WTC11 (cell line): ENCODE results near the gene FIZ1. TPM values are rescaled to one million over a fixed set of nuclear protein-coding genes. Genes with fewer than 3 reads are reported as not detected.

Experiments
- ATAC-seq: fragments of 200-7000 bp; cut with Tn5 transposase; 2 replicates; pipeline ENCODE4 v1.10.0; 2021; ENCODE audit warnings: mild to moderate bottlenecking, moderate library complexity
- CTCF ChIA-PET: fragments of 300-600 bp; sonication (Branson Sonifier 250); formaldehyde crosslinking; loops from one replicate; lab custom pipeline; 2021; ENCODE audit warnings: antibody characterized with exemption; lab: Charles Lee
- POLR2A ChIA-PET: fragments of 350-600 bp; sonication (Branson Sonifier 250); formaldehyde crosslinking; loops from one replicate; lab custom pipeline; 2021; ENCODE audit warnings: antibody characterized with exemption; lab: Charles Lee
- DNase-seq: peaks from one replicate; pipeline ENCODE4 v3.0.0; 2021; ENCODE audit warnings: low spot score
- H3K27ac Mint-ChIP-seq: 2 replicates; pipeline ENCODE4 v1.8.0; 2021; ENCODE audit warnings: mixed read lengths
- H3K27me3 Mint-ChIP-seq: 2 replicates; pipeline ENCODE4 v1.8.0; 2021; ENCODE audit warnings: low read depth, mild to moderate bottlenecking, moderate library complexity, mixed read lengths
- H3K36me3 Mint-ChIP-seq: 2 replicates; pipeline ENCODE4 v1.8.0; 2021; ENCODE audit warnings: mixed read lengths
- H3K4me1 Mint-ChIP-seq: 2 replicates; pipeline ENCODE4 v1.8.0; 2022; ENCODE audit warnings: mixed read lengths
- H3K4me3 Mint-ChIP-seq: 2 replicates; pipeline ENCODE4 v1.8.0; 2021; ENCODE audit warnings: mild to moderate bottlenecking, moderate library complexity, mixed read lengths
- H3K9me3 Mint-ChIP-seq: 2 replicates; pipeline ENCODE4 v1.8.0; 2021; ENCODE audit warnings: mixed read lengths
- FOXK1 ChIP-seq: sonication (generic); formaldehyde crosslinking; IDR thresholded peaks from 2 replicates; pipeline ENCODE4 v1.8.0; 2022; ENCODE audit warnings: mild to moderate bottlenecking, moderate library complexity, missing genetic modification reagents
- IRF1 ChIP-seq: sonication (generic); formaldehyde crosslinking; IDR thresholded peaks from 2 replicates; pipeline ENCODE4 v1.8.0; 2023; ENCODE audit warnings: missing genetic modification reagents
- JUN ChIP-seq: sonication (generic); formaldehyde crosslinking; IDR thresholded peaks from 2 replicates; pipeline ENCODE4 v1.8.0; 2023; ENCODE audit warnings: mild to moderate bottlenecking, missing genetic modification reagents
- ZBTB21 ChIP-seq: sonication (generic); formaldehyde crosslinking; IDR thresholded peaks from 2 replicates; pipeline ENCODE4 v1.8.1; 2023; ENCODE audit warnings: mild to moderate bottlenecking, missing genetic modification reagents, borderline replicate concordance
- ZNF121 ChIP-seq: sonication (generic); formaldehyde crosslinking; IDR thresholded peaks from 2 replicates; pipeline ENCODE4 v1.8.0; 2023; ENCODE audit warnings: missing genetic modification reagents
- total RNA-seq: library from RNA; stranded (reverse); gene quantifications from 3 replicates; pipeline ENCODE4 v1.2.3, GENCODE V29; 2021
- TF ChIP-seq, protein P1 (sequence below): sonication (generic); formaldehyde crosslinking; IDR thresholded peaks from 2 replicates; pipeline ENCODE4 v1.8.0; 2023; ENCODE audit warnings: missing genetic modification reagents, mild to moderate bottlenecking, borderline replicate concordance
- TF ChIP-seq, protein P2 (sequence below): fragments of 250-450 bp; sonication (Bioruptor Pico); IDR thresholded peaks from 2 replicates; pipeline ENCODE4 v2.1.2; 2022; ENCODE audit warnings: mild to moderate bottlenecking, moderate library complexity
- TF ChIP-seq, protein P3 (sequence below): sonication (generic); formaldehyde crosslinking; IDR thresholded peaks from 2 replicates; pipeline ENCODE4 v1.8.0; 2022; ENCODE audit warnings: mild to moderate bottlenecking, missing genetic modification reagents

Gene FIZ1
- total RNA-seq, 1 experiment from 2014 or later, result 20.1 TPM

- TF ChIP-seq, protein P1, sequence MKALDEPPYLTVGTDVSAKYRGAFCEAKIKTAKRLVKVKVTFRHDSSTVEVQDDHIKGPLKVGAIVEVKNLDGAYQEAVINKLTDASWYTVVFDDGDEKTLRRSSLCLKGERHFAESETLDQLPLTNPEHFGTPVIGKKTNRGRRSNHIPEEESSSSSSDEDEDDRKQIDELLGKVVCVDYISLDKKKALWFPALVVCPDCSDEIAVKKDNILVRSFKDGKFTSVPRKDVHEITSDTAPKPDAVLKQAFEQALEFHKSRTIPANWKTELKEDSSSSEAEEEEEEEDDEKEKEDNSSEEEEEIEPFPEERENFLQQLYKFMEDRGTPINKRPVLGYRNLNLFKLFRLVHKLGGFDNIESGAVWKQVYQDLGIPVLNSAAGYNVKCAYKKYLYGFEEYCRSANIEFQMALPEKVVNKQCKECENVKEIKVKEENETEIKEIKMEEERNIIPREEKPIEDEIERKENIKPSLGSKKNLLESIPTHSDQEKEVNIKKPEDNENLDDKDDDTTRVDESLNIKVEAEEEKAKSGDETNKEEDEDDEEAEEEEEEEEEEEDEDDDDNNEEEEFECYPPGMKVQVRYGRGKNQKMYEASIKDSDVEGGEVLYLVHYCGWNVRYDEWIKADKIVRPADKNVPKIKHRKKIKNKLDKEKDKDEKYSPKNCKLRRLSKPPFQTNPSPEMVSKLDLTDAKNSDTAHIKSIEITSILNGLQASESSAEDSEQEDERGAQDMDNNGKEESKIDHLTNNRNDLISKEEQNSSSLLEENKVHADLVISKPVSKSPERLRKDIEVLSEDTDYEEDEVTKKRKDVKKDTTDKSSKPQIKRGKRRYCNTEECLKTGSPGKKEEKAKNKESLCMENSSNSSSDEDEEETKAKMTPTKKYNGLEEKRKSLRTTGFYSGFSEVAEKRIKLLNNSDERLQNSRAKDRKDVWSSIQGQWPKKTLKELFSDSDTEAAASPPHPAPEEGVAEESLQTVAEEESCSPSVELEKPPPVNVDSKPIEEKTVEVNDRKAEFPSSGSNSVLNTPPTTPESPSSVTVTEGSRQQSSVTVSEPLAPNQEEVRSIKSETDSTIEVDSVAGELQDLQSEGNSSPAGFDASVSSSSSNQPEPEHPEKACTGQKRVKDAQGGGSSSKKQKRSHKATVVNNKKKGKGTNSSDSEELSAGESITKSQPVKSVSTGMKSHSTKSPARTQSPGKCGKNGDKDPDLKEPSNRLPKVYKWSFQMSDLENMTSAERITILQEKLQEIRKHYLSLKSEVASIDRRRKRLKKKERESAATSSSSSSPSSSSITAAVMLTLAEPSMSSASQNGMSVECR, result no peak
These were observed 5.9 kb upstream of the FIZ1 start (continued) for GRCh38 chr19:55605207-55605636.

- Mint-ChIP-seq H3K36me3 (peaks cover 16% of the 10 kb centered on the region), H3K27ac (peak overlapping the region; percentile 99), H3K27me3 (no peaks in the 10 kb centered on the region), H3K9me3 (no peaks in the 10 kb centered on the region), H3K4me3 (peak overlapping the region; percentile 83), H3K4me1 (peaks cover 28% of the 10 kb centered on the region)
- TF ChIP-seq ZBTB21 (no peak), FOXK1 (no peak), ZNF121 (no peak), IRF1 (CRISPR knock-in tag) (no peak), JUN (CRISPR knock-in tag) (no peak)
- TF ChIP-seq, protein P2, sequence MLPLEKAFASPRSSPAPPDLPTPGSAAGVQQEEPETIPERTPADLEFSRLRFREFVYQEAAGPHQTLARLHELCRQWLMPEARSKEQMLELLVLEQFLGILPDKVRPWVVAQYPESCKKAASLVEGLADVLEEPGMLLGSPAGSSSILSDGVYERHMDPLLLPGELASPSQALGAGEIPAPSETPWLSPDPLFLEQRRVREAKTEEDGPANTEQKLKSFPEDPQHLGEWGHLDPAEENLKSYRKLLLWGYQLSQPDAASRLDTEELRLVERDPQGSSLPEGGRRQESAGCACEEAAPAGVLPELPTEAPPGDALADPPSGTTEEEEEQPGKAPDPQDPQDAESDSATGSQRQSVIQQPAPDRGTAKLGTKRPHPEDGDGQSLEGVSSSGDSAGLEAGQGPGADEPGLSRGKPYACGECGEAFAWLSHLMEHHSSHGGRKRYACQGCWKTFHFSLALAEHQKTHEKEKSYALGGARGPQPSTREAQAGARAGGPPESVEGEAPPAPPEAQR (CRISPR knock-in tag), result no peak
- TF ChIP-seq, protein P3, sequence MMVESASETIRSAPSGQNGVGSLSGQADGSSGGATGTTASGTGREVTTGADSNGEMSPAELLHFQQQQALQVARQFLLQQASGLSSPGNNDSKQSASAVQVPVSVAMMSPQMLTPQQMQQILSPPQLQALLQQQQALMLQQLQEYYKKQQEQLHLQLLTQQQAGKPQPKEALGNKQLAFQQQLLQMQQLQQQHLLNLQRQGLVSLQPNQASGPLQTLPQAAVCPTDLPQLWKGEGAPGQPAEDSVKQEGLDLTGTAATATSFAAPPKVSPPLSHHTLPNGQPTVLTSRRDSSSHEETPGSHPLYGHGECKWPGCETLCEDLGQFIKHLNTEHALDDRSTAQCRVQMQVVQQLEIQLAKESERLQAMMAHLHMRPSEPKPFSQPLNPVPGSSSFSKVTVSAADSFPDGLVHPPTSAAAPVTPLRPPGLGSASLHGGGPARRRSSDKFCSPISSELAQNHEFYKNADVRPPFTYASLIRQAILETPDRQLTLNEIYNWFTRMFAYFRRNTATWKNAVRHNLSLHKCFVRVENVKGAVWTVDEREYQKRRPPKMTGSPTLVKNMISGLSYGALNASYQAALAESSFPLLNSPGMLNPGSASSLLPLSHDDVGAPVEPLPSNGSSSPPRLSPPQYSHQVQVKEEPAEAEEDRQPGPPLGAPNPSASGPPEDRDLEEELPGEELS (CRISPR knock-in tag), result no peak
- TF ChIP-seq, protein P1, result no peak
- POLR2A ChIA-PET, result interaction anchor here (0.6 to 1.9 kb wide), 7 partner anchors 10 to 119 kb away, joined by 3 to 9 read pairs (median 4); partner anchors contain the start of genes NAT14, SSC5D and ZNF784
- CTCF ChIA-PET, result interaction anchor here (0.5 to 4.4 kb wide), 9 partner anchors 9 to 537 kb away, joined by 3 to 55 read pairs (median 6); partner anchors contain the start of genes U2AF2 and ZNF444
- ATAC-seq, result peak; percentile 2
- peak; percentile 71 for DNase-seq
These were observed 4.4 kb upstream of the FIZ1 start for GRCh38 chr19:55603581-55604292.
